IPS-NIHi7 (cell line): ENCODE results near the gene EID1.

Experiments
- DNase-seq: peaks from one replicate; pipeline ENCODE4 v3.0.0; 2012; ENCODE audit warnings: mixed read lengths; ENCODE audit errors: extremely low spot score

Gene EID1

GRCh38 chr15:48868536-48868935, 9.4 kb upstream of the EID1 start:
- no peak for DNase-seq

GRCh38 chr15:48869966-48870365, 8.0 kb upstream of the EID1 start:
- DNase-seq: no peak

- DNase-seq: no peak
These were observed 6.4 kb upstream of the EID1 start for GRCh38 chr15:48871542-48871941.

GRCh38 chr15:48872632-48873031, 5.3 kb upstream of the EID1 start:
- DNase-seq: no peak

- DNase-seq: no peak
These were observed 2.5 kb upstream of the EID1 start for GRCh38 chr15:48875241-48875960.

GRCh38 chr15:48876057-48876456, 1.9 kb upstream of the EID1 start:
- DNase-seq: no peak

GRCh38 chr15:48880070-48880634, 2.2 kb downstream of the EID1 start:
- DNase-seq: no peak

GRCh38 chr15:48883699-48884098, 5.8 kb downstream of the EID1 start:
- DNase-seq: no peak

GRCh38 chr15:48887144-48887543, 9.2 kb downstream of the EID1 start:
- no peak for DNase-seq

- DNase-seq: no peak
These were observed 10.3 kb downstream of the EID1 start for GRCh38 chr15:48888191-48888590.

GRCh38 chr15:48888836-48889235, 10.9 kb downstream of the EID1 start:
- no peak for DNase-seq

- no peak for DNase-seq
These were observed 12.0 kb downstream of the EID1 start for GRCh38 chr15:48889925-48890324.

- no peak for DNase-seq
These were observed 12.5 kb downstream of the EID1 start for GRCh38 chr15:48890375-48890972.

GRCh38 chr15:48891232-48891765, 13.4 kb downstream of the EID1 start:
- DNase-seq: no peak

- DNase-seq: no peak
These were observed 15.4 kb downstream of the EID1 start for GRCh38 chr15:48893311-48893710.

GRCh38 chr15:48896869-48897814, 19.2 kb downstream of the EID1 start:
- no peak for DNase-seq

- no peak for DNase-seq
These were observed 20.1 kb downstream of the EID1 start for GRCh38 chr15:48898032-48898431.

- DNase-seq: no peak
These were observed 20.5 kb downstream of the EID1 start for GRCh38 chr15:48898446-48898845.

- no peak for DNase-seq
These were observed 21.9 kb downstream of the EID1 start for GRCh38 chr15:48899793-48900192.

- DNase-seq: no peak
These were observed 26.8 kb downstream of the EID1 start for GRCh38 chr15:48904758-48905157.

GRCh38 chr15:48905216-48905615, 27.3 kb downstream of the EID1 start:
- no peak for DNase-seq

- DNase-seq: no peak
These were observed 27.9 kb downstream of the EID1 start for GRCh38 chr15:48905847-48906246.
